Cardiac fibroblast (primary cell): ENCODE measurements around the gene VPS37B.
"Not testable (repeated sequence)": the region's sequence is repeated elsewhere in the genome, so short reads cannot be mapped to it uniquely, and the experiment has no call there.

Source experiments
- DNase-seq, 2 donors: peaks; one replicate each; pipeline versions ENCODE4 v3.0.0 to v3.0.0-alpha.2; 2010; ENCODE audit warnings: low read depth in 2 of 2
- H3K4me3 ChIP-seq, 2 donors: replicated peaks in 1 of 2; 1 replicate in 1 of 2; 2 replicates in 1 of 2; pipeline ENCODE4 v1.5.1; 2011; ENCODE audit warnings: low read depth in 2 of 2, low read length in 2 of 2, mild to moderate bottlenecking in 2 of 2, moderate library complexity in 1 of 2
- TF ChIP-seq, protein P1 (sequence below): IDR thresholded peaks from one replicate; pipeline ENCODE4 v1.5.1; 2011; ENCODE audit warnings: low read depth, mild to moderate bottlenecking, low read length, inconsistent platforms

The VPS37B gene, protein sequence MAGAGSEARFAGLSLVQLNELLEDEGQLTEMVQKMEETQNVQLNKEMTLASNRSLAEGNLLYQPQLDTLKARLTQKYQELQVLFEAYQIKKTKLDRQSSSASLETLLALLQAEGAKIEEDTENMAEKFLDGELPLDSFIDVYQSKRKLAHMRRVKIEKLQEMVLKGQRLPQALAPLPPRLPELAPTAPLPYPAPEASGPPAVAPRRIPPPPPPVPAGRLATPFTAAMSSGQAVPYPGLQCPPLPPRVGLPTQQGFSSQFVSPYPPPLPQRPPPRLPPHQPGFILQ

DNA sequence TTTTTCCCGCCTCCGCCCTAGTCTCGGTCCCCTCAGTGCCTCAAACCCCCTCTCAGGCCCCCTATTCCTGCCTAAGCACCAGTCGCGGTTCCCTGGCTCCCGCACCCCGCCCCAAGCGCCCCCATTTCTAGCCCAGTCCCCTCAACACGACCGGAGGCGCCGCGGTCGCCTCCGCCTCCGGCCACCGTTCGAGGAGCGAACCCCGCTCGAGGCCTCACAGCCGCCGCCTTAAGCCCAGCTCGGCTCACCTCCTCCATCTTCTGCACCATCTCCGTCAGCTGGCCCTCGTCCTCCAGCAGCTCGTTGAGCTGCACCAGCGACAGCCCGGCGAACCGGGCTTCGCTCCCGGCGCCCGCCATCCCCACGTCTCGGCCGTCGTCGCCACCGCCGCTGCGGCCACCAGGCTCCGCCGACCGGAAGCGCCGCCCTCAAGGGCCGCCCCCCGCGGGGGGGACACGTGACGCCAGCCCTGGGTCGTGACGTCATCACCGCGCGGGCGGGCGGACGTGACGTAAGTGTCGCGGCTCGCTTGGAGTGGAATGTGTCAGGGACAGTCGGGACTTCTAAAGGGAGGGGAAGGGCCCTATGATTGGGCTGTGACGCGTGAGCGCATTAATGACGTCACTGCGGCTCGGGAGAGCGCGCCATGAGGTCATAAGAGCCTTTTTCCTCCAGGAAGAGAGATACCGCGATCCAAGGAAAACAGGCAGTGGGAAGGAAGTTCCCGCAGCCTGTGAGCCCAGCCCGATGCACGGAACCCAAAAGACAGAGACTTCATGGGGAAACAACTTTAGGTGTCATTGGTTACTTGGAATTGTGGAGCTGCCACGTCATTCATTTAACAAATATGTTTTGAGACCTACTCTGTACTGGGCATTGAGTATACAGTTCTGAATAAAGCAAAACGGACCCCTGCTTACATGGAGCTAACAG, at the start of gene VPS37B:
Gene VPS37B, minus strand, starts transcription at position 421 of the 933 bp plus-strand sequence. Its CDS starts 62 bp downstream, at position 359.
- peak within 1 kb of the TSS; percentile 80 to 83 for H3K4me3 ChIP-seq
- TF ChIP-seq, protein P1, sequence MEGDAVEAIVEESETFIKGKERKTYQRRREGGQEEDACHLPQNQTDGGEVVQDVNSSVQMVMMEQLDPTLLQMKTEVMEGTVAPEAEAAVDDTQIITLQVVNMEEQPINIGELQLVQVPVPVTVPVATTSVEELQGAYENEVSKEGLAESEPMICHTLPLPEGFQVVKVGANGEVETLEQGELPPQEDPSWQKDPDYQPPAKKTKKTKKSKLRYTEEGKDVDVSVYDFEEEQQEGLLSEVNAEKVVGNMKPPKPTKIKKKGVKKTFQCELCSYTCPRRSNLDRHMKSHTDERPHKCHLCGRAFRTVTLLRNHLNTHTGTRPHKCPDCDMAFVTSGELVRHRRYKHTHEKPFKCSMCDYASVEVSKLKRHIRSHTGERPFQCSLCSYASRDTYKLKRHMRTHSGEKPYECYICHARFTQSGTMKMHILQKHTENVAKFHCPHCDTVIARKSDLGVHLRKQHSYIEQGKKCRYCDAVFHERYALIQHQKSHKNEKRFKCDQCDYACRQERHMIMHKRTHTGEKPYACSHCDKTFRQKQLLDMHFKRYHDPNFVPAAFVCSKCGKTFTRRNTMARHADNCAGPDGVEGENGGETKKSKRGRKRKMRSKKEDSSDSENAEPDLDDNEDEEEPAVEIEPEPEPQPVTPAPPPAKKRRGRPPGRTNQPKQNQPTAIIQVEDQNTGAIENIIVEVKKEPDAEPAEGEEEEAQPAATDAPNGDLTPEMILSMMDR: no peak
- peak; percentile 91 to 93 for DNase-seq

DNA sequence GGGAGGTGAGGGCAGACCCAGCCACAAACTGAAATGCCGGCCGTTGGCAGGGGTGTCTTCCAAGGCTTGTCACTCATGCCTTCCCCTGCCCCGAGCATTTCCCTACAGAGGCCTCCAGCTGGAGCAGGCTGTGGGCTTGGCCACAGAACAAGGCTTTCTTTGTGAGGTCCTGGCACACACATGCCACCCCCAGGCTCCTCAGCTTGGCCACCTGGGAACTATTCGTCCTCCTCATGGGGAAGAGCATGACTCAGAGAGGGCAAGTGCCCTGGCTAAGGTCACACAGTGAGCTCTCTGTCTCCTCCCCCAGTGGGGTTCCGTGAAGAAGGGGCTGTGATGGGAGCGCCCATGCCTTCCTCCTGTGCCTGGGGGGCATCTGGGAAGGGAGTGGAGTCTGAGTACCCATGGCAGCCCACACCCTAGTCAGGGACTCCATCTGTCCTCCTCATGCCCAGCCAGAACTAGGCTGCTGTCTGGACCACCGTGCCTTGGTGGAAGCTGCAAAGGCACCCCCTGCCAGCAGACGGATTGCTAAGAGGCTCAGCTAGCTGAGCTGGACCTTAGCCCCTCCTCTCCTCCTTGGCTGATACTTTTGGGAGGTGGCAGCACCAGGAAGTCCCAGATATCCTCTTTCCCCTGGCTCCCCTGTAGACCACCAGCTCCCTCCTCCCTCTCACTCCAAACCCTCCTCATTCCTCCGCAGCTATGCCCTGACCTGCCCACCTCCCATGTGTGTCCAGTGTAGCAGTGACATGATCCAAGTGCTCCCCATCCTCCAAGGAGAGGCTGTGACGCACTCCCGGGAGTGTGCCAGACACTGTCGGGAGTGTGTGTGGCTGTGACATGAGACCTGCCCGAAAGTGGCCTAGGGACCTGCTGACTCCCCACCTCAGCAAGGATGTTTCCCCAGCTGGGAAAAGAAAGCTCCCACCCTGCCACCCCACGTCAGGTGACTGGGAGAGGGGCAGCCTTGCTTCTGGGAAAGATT, 49.0 kb upstream of the VPS37B start:
- DNase-seq: peak; percentile 30 to 65
- H3K4me3 ChIP-seq: no peak overlapping the region
- TF ChIP-seq, protein P1: no peak

DNA sequence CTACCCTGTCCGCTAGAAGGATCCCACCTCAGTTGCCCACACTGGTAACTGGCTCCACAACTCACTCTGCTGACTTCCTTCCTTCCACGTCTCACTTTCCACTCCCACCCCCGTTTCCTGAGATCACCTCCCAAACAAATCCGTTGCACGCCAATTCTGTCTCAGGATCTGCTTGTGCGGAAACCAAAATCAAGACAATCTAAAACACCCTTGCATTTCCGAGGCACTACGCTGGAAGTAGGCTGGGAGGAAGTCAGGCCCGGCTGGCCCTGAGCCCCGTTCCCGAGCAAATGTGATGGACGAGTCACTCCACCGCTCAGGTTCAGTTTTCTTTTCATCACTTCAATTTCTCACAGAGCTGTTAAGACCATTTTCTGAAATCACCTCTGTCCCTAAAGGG, 47.3 kb upstream of the VPS37B start:
- H3K4me3 ChIP-seq: no peak overlapping the region
- DNase-seq: peak; percentile 15 to 30
- TF ChIP-seq, protein P1: no peak

DNA sequence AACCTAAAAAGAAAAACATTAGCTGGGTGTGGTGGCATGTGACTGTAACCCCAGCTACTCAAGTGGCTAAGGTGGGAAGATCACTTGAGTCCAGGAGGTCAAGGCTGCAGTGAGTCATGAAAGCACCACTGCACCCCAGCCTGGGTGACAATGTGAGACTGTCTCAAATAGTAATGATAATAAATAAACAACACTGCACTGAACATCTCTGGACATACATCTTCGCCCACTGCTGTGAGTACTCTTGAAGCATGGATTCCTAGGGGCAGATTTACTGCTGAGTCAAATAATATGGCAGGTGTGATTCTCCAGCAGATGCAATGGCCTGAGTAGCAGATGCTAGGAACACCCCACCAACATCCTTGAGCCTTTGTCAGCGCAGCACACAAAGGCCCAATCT, 46.7 kb upstream of the VPS37B start:
- TF ChIP-seq, protein P1: no peak
- peak in 1 of 2 donors; percentile 31 for DNase-seq
- H3K4me3 ChIP-seq: no peak overlapping the region

DNA sequence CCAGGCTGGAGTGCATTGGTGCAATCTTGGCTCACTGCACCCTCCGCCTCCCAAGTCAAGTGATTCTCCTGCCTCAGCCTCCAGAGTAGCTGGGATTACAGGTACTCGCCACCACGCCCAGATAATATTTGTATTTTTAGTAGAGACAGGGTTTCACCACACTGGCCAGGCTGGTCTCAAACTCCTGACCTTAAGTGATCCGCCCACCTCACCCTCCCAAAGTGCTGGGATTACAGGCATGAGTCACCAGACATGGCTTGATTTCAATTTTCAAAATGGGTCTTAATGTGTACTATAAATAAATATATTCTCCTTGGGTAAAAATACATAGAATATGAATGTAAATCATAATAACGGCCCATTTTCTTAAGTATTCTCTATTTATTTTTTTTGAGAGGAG, 45.4 kb upstream of the VPS37B start:
- DNase-seq: peak; percentile 40 to 59
- H3K4me3 ChIP-seq: not testable (repeated sequence)

DNA sequence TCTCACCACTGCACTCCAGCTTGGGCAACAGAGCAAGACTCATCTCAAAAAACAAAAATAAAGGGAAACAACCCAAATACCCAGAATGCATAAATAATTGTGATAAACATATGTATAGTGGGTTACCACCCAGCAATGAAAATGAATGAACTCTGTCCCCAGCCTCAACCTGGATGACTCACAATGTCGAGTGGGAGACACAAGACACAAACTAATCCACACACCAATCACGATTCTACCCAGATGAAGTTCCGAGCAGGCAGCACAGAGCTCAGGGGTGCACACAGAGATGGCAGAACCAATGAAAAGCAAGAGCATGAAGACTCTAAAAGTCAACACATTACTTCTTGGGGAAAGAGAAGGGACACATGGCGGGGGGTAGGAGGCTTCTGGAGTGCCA, 43.2 kb upstream of the VPS37B start:
- DNase-seq: no peak
- H3K4me3 ChIP-seq: no peak overlapping the region
- TF ChIP-seq, protein P1: no peak
